Mucosa of stomach (tissue), 1 donor: Measurements from ENCODE around the gene TMEM107.

ENCODE experiments used
- H3K27me3 ChIP-seq: one replicate; pipeline ENCODE4 v1.7.0; 2013; ENCODE audit warnings: mild to moderate bottlenecking, low read length; ENCODE audit not compliant: control insufficient read depth, insufficient read depth
- H3K36me3 ChIP-seq: one replicate; pipeline ENCODE4 v1.7.0; 2013; ENCODE audit warnings: low read length; ENCODE audit not compliant: control insufficient read depth, insufficient read depth
- H3K4me1 ChIP-seq: one replicate; pipeline ENCODE4 v1.7.0; 2013; ENCODE audit warnings: mild to moderate bottlenecking, low read length; ENCODE audit not compliant: control insufficient read depth, insufficient read depth
- H3K4me3 ChIP-seq: one replicate; pipeline ENCODE4 v1.7.0; 2013; ENCODE audit warnings: low read length
- H3K9ac ChIP-seq: one replicate; pipeline ENCODE4 v1.7.0; 2013; ENCODE audit warnings: mild to moderate bottlenecking, low read length, moderate library complexity
- H3K9me3 ChIP-seq: one replicate; pipeline ENCODE4 v1.7.0; 2013; ENCODE audit warnings: mild to moderate bottlenecking, low read length, moderate library complexity; ENCODE audit not compliant: control insufficient read depth
- donor health status: Pancreatic carcinoma.

The TMEM107 gene

DNA sequence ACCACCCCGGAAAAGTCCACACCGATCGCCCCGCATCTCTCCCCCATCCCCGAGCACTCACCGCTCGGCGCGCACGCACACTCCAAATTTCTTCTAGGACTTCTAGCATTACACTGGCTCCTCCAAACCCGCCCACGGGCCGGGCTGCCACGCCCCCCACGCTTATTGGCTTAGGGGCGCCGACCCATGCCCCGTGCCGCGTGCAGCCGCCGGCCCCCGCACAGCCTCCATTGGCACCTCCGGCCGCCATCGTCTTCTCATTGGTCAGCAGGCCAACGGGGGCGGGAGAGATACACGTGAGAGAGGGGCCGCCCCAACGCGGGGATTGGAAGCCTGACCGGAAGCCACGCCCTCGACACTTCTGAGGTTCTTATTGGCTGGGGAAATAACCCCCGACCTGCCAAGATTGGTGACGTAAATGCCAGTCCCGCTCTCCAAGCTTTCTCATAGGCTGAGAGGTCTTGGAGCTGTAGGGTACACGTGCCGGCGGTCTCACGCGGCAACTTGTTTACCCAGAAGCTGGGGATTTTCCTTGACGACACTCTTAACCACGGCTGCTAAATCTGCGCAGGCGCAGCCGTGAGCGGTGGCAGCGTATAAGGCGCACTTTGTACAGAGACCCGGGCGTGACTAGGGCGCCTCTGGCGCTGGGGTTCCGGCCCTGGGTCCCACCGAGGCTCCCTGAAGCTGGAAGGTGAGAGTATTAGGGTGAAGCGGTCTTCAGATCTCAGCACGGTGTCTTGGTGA, 19.8 kb downstream of the TMEM107 start:
- Histone ChIP-seq H3K9me3 (no peaks in the 10 kb centered on the region), H3K4me3 (peak overlapping the region; percentile 99), H3K4me1 (peaks cover 66% of the 10 kb centered on the region), H3K9ac (peak overlapping the region; percentile 100), H3K36me3 (peaks cover 5% of the 10 kb centered on the region), H3K27me3 (no peaks in the 10 kb centered on the region)

DNA sequence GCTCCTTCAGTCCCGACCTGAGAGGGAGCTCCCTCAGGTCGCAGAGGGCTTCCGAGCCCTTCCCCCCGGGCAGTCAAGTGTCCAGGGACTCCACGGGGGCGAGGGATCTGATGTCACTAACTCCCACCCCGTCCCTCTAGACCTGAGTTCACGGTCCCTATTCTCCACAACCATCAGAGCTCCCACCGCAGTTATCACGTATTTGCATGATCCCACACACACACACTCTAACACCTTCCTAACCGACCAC, 20.3 kb downstream of the TMEM107 start:
- Histone ChIP-seq H3K9ac (peak overlapping the region; percentile 100), H3K4me1 (peaks cover 64% of the 10 kb centered on the region), H3K27me3 (no peaks in the 10 kb centered on the region), H3K9me3 (no peaks in the 10 kb centered on the region), H3K4me3 (peak overlapping the region; percentile 99), H3K36me3 (peaks cover under 1% of the 10 kb centered on the region)

DNA sequence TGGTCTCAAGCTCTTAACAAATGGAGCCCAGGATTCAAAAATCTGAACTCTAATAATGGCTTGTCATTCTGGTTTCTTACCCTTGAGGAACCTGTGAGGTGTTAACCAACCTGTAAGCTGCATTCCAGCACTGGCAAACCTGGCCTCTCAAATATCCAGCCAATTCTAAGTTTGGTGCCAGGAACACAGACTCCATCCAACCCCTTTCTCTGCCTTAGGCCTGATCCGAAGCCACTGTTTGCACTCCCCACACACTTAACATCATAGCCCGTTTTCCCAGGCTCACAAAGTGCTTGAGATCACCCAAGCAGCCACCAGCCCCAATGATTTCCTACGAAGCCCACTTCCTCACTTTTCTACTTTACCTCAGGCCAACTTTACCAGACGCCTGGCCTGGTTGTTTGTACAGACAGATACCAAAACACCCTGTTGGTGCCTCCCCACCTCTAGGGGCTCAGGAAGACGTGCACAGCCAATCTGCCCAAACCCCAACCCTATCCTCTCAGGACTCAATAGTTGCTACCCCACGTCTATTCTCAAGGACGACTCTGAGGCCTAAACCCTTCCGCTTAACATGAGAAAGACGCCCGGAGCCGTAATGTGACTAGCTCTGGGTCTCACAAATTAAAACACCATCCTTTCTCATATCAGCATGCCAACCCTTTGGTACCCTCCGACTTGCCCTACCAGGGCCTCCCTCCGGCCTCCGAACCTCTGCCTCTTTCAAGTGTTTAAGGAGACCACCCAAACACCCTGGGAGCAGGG, 20.8 kb downstream of the TMEM107 start:
- Histone ChIP-seq H3K27me3 (no peaks in the 10 kb centered on the region), H3K9ac (peak overlapping the region; percentile 100), H3K9me3 (no peaks in the 10 kb centered on the region), H3K4me3 (peak overlapping the region; percentile 99), H3K4me1 (peaks cover 65% of the 10 kb centered on the region), H3K36me3 (peaks cover 2% of the 10 kb centered on the region)

DNA sequence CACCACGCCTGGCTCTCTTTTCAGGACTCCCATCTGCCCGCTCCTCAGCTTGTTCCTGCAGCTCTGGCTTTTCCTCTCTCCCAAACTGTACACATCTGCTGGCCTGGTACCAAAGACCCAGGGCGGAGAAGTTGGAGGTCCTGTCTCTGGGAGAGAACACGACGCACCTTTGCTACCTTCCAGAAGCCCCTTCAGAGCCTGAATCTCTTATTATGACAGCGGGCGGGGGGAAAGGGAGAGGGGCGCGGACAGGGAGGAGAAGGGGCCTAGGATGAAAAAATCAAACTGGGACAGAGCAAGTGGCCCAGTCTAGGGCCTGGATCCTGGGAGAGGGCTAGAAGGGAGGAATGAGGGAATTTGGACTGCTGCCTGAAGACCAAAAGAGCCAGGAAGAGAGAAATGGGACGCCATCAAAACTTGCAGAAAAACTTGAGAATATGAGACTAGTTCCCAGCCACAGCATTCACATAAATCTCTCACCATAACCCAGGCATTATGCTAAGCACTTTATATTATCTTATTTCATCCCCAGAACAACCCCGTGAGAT, 21.5 kb downstream of the TMEM107 start:
- H3K27me3 ChIP-seq: no peaks in the 10 kb centered on the region
- peaks cover 65% of the 10 kb centered on the region for H3K4me1 ChIP-seq
- peaks cover 9% of the 10 kb centered on the region for H3K36me3 ChIP-seq
- H3K9me3 ChIP-seq: no peaks in the 10 kb centered on the region
- H3K4me3 ChIP-seq: peak overlapping the region; percentile 99
- H3K9ac ChIP-seq: peak overlapping the region; percentile 100

DNA sequence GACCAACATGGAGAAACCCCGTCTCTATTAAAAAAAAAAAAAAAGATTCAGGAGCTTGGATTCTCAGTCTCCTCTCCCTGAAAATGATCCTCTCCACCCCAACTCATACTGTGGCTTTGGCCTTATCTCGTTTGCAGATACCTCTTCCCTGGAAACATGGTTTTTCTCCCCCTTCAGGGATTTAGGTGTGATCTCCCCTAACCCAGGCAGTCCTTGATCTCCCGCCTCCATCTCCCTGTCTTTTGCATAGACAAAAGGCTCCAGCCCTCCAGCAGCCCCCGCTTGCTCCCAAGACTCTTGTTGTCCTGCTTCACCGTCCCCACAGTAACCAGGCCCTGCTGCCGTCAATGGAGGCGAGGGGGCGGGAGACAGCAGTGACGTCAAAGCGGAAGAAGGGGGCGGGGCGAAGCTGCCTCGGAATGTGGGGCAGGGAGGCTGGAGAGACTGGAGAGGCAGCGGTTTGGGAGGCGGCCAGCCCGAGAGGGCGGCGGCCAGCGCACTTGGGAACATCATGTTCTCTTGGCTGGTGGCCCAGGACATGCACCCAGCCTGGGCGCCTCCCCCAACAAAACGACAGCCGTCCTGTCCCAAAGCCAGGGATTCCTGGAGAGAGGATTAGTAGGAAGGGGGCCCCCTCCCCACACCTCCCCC, 22.1 kb downstream of the TMEM107 start:
- peaks cover 15% of the 10 kb centered on the region for H3K36me3 ChIP-seq
- H3K9me3 ChIP-seq: no peaks in the 10 kb centered on the region
- peak overlapping the region; percentile 100 for H3K9ac ChIP-seq
- peaks cover 65% of the 10 kb centered on the region for H3K4me1 ChIP-seq
- peak overlapping the region; percentile 99 for H3K4me3 ChIP-seq
- no peaks in the 10 kb centered on the region for H3K27me3 ChIP-seq

DNA sequence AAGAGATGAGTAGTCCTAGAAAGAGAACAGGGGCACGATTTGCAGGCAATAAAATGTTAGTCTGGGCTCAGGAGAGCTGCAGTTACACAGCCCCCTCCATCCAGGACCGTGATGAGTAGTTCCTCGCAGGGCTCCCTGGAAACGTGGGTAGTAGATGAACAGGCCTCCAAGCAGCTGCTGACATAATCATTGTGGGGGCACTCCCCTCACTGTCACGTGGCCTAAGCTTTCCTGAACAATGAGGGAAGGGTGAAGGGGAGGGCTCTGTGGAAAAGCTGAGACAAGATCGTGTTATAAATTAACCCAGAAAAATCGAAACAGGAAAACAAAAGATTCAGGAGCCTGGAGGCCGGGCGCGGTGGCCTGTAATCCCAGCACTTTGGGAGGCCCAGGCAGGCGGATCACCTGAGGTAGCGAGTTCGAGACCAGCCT, 22.6 kb downstream of the TMEM107 start:
- Histone ChIP-seq H3K4me3 (peak overlapping the region; percentile 76), H3K4me1 (peaks cover 62% of the 10 kb centered on the region), H3K27me3 (no peaks in the 10 kb centered on the region), H3K9me3 (no peaks in the 10 kb centered on the region), H3K36me3 (peaks cover 16% of the 10 kb centered on the region), H3K9ac (peak overlapping the region; percentile 100)

DNA sequence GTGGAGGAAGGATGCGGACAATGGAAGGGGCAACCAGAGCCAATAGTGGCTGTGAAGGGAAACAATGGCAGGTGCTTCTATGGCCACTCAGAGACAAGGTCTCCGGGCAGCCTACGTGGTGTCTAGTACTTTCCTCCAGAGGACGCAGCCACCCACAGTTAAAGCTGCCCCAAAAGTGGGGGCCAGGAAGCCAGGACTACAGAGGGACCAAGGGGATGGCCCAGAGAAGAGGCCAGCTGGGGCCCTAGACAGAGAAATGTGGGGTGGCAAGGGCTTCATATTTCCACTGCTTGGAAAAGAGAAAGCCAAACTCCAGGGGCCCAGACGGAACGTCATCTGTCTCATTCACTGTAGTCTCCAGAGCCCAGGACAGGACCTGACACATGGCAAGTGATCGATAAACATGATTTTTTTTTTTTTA, 23.1 kb downstream of the TMEM107 start:
- Histone ChIP-seq H3K4me3 (peak overlapping the region; percentile 2), H3K9ac (peak overlapping the region; percentile 100), H3K27me3 (no peaks in the 10 kb centered on the region), H3K9me3 (no peaks in the 10 kb centered on the region), H3K4me1 (peaks cover 58% of the 10 kb centered on the region), H3K36me3 (peaks cover 21% of the 10 kb centered on the region)

DNA sequence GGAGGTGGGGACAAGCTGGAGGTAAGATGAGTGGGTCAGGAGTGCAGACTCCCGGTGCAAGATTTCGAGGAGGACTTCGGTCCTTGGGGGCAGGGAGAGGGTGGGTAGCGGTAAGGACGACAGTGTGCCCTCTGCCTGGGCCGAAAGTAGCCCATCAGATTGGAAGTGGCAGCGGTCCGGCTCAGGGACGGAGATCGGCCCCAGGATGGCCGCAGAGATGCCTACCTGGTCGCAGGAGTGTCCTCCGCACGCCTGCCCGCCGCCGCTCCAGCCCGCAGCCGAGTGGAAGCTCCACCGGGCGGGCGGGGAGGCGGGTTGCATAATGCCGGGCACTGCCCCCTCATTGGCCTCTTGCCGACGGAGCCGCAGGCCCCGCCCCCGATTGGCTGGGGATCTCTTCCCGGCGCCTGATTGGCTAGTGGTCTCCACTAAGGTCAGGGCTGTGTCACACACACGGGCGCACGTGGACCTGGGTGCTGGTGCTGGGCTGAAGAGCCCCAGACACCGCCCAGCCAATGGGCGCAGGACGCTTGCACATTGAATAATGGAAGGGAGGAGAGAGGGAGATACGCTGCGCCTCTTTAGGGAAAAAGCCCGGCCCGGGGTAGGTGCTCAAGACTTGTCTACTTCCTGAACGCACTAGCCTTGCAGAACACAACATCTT, 23.9 kb downstream of the TMEM107 start, which contains the start of gene PER1:
Gene PER1, minus strand, starts transcription at position 293 of the 664 bp plus-strand sequence. CDS start 1,698 bp downstream, outside the sequence.
- Histone ChIP-seq H3K36me3 (peaks cover 29% of the 10 kb centered on the region), H3K9ac (peak within 1 kb of the TSS; percentile 100), H3K27me3 (no peaks in the 10 kb centered on the region), H3K4me1 (peaks cover 57% of the 10 kb centered on the region), H3K4me3 (peak within 1 kb of the TSS; percentile 17), H3K9me3 (no peaks in the 10 kb centered on the region)

DNA sequence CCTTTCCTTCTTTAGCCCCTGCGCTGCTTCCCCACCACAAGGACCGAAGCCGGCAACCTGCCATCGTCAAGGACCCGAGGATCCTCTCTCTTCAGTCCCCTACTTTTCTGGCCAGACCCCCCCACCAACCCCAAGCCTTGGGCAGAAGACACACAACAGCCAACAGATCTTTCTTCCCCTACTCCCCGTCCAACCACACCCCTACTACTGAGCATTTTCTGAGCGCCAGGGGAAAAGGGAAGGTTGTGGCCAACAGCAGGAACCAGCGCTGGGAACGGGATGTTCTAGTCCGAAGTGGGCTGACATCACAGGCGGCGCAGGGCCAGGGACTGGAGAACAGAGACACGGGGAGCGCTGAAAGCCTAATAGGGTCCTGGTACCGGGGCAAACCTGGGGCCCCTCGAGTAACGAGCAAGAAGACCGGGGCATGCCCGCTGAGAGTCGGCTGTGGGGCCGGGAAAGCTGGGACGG, 24.5 kb downstream of the TMEM107 start:
- Histone ChIP-seq H3K4me1 (peaks cover 51% of the 10 kb centered on the region), H3K36me3 (peaks cover 34% of the 10 kb centered on the region), H3K9ac (peak overlapping the region; percentile 84), H3K9me3 (no peaks in the 10 kb centered on the region), H3K4me3 (peak overlapping the region; percentile 17), H3K27me3 (no peaks in the 10 kb centered on the region)

DNA sequence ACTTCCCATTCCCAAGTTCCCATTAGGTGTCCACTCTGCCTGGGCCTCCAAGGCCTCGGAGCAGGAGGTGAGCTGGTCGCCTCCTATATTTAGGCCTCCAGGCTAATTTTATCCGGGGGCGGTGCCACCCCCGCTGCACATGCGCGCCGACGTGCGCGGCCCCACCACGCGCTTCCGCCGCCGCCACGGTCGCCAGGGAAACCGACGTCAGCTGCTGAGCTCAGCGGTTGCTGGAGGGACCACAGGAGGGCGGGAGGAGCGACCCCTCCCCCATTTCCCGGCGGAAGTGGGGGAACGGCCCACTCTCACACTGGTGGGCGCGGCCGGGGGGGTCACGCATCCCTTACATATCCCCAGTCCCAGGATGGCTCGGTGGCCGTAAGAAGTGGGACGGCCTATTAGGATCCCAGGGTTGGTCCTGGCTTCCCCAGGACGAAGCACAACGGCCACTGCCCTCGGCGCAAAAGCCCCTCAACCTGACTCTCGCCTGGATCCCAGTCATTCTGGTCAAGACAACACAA, 25.0 kb downstream of the TMEM107 start:
- H3K9me3 ChIP-seq: no peaks in the 10 kb centered on the region
- H3K36me3 ChIP-seq: peaks cover 39% of the 10 kb centered on the region
- H3K27me3 ChIP-seq: no peaks in the 10 kb centered on the region
- H3K9ac ChIP-seq: peak overlapping the region; percentile 84
- no peak overlapping the region for H3K4me3 ChIP-seq
- H3K4me1 ChIP-seq: peaks cover 50% of the 10 kb centered on the region
